Neural progenitor cell (in vitro differentiated cells): ENCODE results near the gene KCNK1. TPM values are rescaled to one million over a fixed set of nuclear protein-coding genes. Genes with fewer than 3 reads are reported as not detected.

Experiments used
- DNase-seq: peaks from one replicate; pipeline ENCODE4 v3.0.0-alpha.2; 2016; ENCODE audit warnings: low spot score
- H2AFZ ChIP-seq: fragments of 200-600 bp; sonication (generic); replicated peaks from 2 replicates; pipeline ENCODE4 v1.6.1; 2016; ENCODE audit warnings: antibody characterized with exemption
- H3F3A ChIP-seq: fragments of 200-600 bp; sonication (generic); 2 replicates; pipeline ENCODE4 v1.6.1; 2016; ENCODE audit warnings: antibody characterized with exemption, low read depth
- H3K27ac ChIP-seq: fragments of 200-600 bp; sonication (generic); 2 replicates; pipeline ENCODE4 v1.5.1; 2016; ENCODE audit warnings: mild to moderate bottlenecking
- H3K27me3 ChIP-seq: fragments of 200-600 bp; sonication (generic); 2 replicates; pipeline ENCODE4 v1.6.1; 2016; ENCODE audit warnings: mild to moderate bottlenecking, moderate library complexity
- H3K36me3 ChIP-seq: fragments of 200-600 bp; sonication (generic); 2 replicates; pipeline ENCODE4 v1.5.1; 2016
- H3K4me1 ChIP-seq: fragments of 200-600 bp; sonication (generic); 2 replicates; pipeline ENCODE4 v1.6.1; 2016; ENCODE audit warnings: mixed run types
- H3K4me2 ChIP-seq: fragments of 200-600 bp; sonication (generic); 2 replicates; pipeline ENCODE4 v1.6.1; 2016
- H3K4me3 ChIP-seq: fragments of 200-600 bp; sonication (generic); 2 replicates; pipeline ENCODE4 v1.5.1; 2016
- H3K79me2 ChIP-seq: fragments of 200-600 bp; sonication (generic); 2 replicates; pipeline ENCODE4 v1.6.1; 2016; ENCODE audit warnings: low read depth
- H3K9ac ChIP-seq: fragments of 200-600 bp; sonication (generic); 2 replicates; pipeline ENCODE4 v1.6.1; 2016
- H3K9me3 ChIP-seq: fragments of 200-600 bp; sonication (generic); 2 replicates; pipeline ENCODE4 v1.5.1; 2016; ENCODE audit warnings: low read depth
- H4K20me1 ChIP-seq: fragments of 200-600 bp; sonication (generic); 2 replicates; pipeline ENCODE4 v1.6.1; 2016; ENCODE audit warnings: low read depth
- H3K27ac Mint-ChIP-seq: 3 replicates; pipeline ENCODE4 v1.8.0; 2021; ENCODE audit warnings: mixed read lengths
- H3K27me3 Mint-ChIP-seq: 2 replicates; pipeline ENCODE4 v1.8.0; 2022; ENCODE audit warnings: low read depth, mild to moderate bottlenecking, inconsistent platforms, moderate library complexity, mixed read lengths; ENCODE audit not compliant: insufficient read depth
- H3K36me3 Mint-ChIP-seq: 3 replicates; pipeline ENCODE4 v1.8.0; 2021; ENCODE audit warnings: mixed read lengths
- H3K4me1 Mint-ChIP-seq: 3 replicates; pipeline ENCODE4 v1.8.0; 2021; ENCODE audit warnings: mixed read lengths
- H3K4me3 Mint-ChIP-seq: 3 replicates; pipeline ENCODE4 v1.8.0; 2021; ENCODE audit warnings: mild to moderate bottlenecking, moderate library complexity, mixed read lengths
- H3K9me3 Mint-ChIP-seq: 3 replicates; pipeline ENCODE4 v1.8.0; 2020; ENCODE audit warnings: mixed read lengths
- EZH2 ChIP-seq: fragments of 200-600 bp; sonication (generic); IDR thresholded peaks from 2 replicates; pipeline ENCODE4 v1.6.1; 2017; ENCODE audit warnings: antibody characterized with exemption, mild to moderate bottlenecking, moderate library complexity
- EZH2phosphoT487 ChIP-seq: fragments of 200-600 bp; sonication (generic); IDR thresholded peaks from 2 replicates; pipeline ENCODE4 v1.6.1; 2017; ENCODE audit warnings: antibody characterized with exemption
- total RNA-seq: library from RNA; depleted of rRNA; stranded (reverse); fragments of >200 nt; gene quantifications from 2 replicates; pipeline ENCODE4 v1.2.3, GENCODE V29; 2015; ENCODE audit warnings: low replicate concordance
- TF ChIP-seq, protein P1 (sequence below): fragments of 200-600 bp; sonication (generic); IDR thresholded peaks from 2 replicates; pipeline ENCODE4 v1.5.1; 2017; ENCODE audit warnings: antibody characterized with exemption, mild to moderate bottlenecking

Gene KCNK1
- total RNA-seq, 1 donor from 2014 or later = 0.11 TPM

DNA sequence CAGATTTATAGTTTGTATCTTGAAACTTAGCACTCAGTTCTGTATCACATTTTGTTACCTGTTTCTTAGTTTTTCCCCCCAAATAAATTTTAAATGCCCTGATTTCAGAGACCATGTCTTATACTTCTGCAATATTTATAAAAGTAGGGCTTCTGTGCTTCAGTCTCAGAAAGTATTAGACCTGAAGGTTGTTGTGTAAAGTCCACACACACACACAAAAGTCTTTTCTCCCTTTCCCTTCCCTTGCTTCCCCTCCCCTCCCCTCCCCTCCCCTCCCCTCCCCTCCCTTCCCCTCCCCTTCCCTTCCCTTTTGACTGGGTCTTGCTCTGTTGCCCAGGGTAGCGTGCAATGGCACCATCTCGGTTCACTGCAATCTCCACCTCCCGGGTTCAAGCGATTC, 41.0 kb upstream of the KCNK1 start:
- no peaks in the 10 kb centered on the region for H4K20me1 ChIP-seq
- no peaks in the 10 kb centered on the region for H3K79me2 ChIP-seq
- H3K27me3 Mint-ChIP-seq = no peaks in the 10 kb centered on the region
- no peak overlapping the region for H3K27ac Mint-ChIP-seq
- no peaks in the 10 kb centered on the region for H3K9me3 ChIP-seq
- H3K4me1 ChIP-seq = no peaks in the 10 kb centered on the region
- no peak overlapping the region for H3K4me3 ChIP-seq
- no peaks in the 10 kb centered on the region for H3F3A ChIP-seq
- H3K27me3 ChIP-seq = no peaks in the 10 kb centered on the region
- H2AFZ ChIP-seq = no peak overlapping the region
- no peaks in the 10 kb centered on the region for H3K36me3 Mint-ChIP-seq
- no peak overlapping the region for H3K9ac ChIP-seq
- H3K36me3 ChIP-seq = no peaks in the 10 kb centered on the region
- no peaks in the 10 kb centered on the region for H3K9me3 Mint-ChIP-seq
- no peaks in the 10 kb centered on the region for H3K4me1 Mint-ChIP-seq
- no peak for DNase-seq
- H3K4me2 ChIP-seq = no peak overlapping the region
- TF ChIP-seq, protein P1, sequence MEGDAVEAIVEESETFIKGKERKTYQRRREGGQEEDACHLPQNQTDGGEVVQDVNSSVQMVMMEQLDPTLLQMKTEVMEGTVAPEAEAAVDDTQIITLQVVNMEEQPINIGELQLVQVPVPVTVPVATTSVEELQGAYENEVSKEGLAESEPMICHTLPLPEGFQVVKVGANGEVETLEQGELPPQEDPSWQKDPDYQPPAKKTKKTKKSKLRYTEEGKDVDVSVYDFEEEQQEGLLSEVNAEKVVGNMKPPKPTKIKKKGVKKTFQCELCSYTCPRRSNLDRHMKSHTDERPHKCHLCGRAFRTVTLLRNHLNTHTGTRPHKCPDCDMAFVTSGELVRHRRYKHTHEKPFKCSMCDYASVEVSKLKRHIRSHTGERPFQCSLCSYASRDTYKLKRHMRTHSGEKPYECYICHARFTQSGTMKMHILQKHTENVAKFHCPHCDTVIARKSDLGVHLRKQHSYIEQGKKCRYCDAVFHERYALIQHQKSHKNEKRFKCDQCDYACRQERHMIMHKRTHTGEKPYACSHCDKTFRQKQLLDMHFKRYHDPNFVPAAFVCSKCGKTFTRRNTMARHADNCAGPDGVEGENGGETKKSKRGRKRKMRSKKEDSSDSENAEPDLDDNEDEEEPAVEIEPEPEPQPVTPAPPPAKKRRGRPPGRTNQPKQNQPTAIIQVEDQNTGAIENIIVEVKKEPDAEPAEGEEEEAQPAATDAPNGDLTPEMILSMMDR = no peak
- H3K4me3 Mint-ChIP-seq = no peak overlapping the region
- H3K27ac ChIP-seq = no peak overlapping the region

DNA sequence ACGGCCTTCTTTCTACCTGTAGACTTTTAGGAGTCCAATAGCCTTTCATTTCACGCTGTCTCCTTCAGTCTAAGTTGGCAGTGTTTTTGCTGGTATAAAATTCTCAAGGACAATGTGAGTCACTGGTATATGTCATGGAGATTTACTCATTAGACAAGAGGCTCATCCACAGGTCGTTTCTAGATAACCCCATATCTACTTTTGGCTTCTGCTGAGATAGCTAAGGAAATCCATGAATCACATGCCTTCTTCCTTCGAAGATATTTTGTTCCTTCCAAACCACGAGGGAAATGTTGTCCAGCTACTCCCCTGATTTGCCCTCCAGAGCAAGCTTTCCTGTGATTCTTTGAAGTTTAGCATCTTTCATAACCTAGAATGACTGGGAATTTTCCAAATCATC, 38.5 kb upstream of the KCNK1 start:
- H2AFZ ChIP-seq = no peak overlapping the region
- TF ChIP-seq, protein P1 = no peak
- no peak for TF ChIP-seq EZH2phosphoT487
- TF ChIP-seq EZH2 = no peak
- no peak overlapping the region for H3K4me3 Mint-ChIP-seq
- H3K9me3 ChIP-seq = no peaks in the 10 kb centered on the region
- H3K4me3 ChIP-seq = no peak overlapping the region
- no peak overlapping the region for H3K27ac ChIP-seq
- H3K79me2 ChIP-seq = no peaks in the 10 kb centered on the region
- H3K27ac Mint-ChIP-seq = no peak overlapping the region
- peaks cover 4% of the 10 kb centered on the region for H3K9me3 Mint-ChIP-seq
- no peak overlapping the region for H3K9ac ChIP-seq
- no peaks in the 10 kb centered on the region for H3K27me3 Mint-ChIP-seq
- no peaks in the 10 kb centered on the region for H3K36me3 Mint-ChIP-seq
- H3K4me2 ChIP-seq = no peak overlapping the region
- H4K20me1 ChIP-seq = no peaks in the 10 kb centered on the region
- H3K36me3 ChIP-seq = no peaks in the 10 kb centered on the region
- no peaks in the 10 kb centered on the region for H3F3A ChIP-seq
- H3K27me3 ChIP-seq = no peaks in the 10 kb centered on the region
- H3K4me1 Mint-ChIP-seq = no peaks in the 10 kb centered on the region
- H3K4me1 ChIP-seq = no peaks in the 10 kb centered on the region
- no peak for DNase-seq

DNA sequence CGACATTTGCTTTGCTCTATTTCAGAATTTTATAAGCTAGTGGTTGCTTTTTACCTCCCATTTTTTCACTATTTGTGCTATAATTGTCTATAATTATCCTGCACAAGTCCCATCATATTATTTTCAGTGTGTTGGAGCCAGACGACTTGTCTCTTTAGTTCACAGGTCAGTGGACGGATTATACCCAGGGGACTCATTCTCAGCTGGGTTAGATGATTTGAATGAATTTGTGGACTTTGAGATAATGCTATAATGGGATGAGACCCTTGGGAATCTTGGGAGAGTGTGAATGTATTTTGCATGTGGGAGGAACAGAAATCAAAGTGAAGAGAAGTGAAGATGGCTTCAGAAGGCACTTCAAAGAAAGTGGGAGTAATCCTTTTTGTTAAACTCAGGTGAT, 31.5 kb upstream of the KCNK1 start:
- no peak overlapping the region for H2AFZ ChIP-seq
- TF ChIP-seq EZH2phosphoT487 (no peak), EZH2 (no peak)
- TF ChIP-seq, protein P1 = no peak
- peaks cover 4% of the 10 kb centered on the region for H3K9me3 Mint-ChIP-seq
- no peaks in the 10 kb centered on the region for H3K4me1 ChIP-seq
- no peak overlapping the region for H3K4me3 ChIP-seq
- H3K27ac Mint-ChIP-seq = no peak overlapping the region
- no peak for DNase-seq
- H4K20me1 ChIP-seq = no peaks in the 10 kb centered on the region
- H3K27me3 Mint-ChIP-seq = no peaks in the 10 kb centered on the region
- no peaks in the 10 kb centered on the region for H3K36me3 ChIP-seq
- H3K27ac ChIP-seq = no peak overlapping the region
- H3K4me3 Mint-ChIP-seq = no peak overlapping the region
- H3K27me3 ChIP-seq = no peaks in the 10 kb centered on the region
- H3K79me2 ChIP-seq = no peaks in the 10 kb centered on the region
- H3K4me2 ChIP-seq = no peak overlapping the region
- no peaks in the 10 kb centered on the region for H3K36me3 Mint-ChIP-seq
- peaks cover 5% of the 10 kb centered on the region for H3F3A ChIP-seq
- H3K9ac ChIP-seq = no peak overlapping the region
- H3K4me1 Mint-ChIP-seq = peaks cover 3% of the 10 kb centered on the region
- H3K9me3 ChIP-seq = no peaks in the 10 kb centered on the region

DNA sequence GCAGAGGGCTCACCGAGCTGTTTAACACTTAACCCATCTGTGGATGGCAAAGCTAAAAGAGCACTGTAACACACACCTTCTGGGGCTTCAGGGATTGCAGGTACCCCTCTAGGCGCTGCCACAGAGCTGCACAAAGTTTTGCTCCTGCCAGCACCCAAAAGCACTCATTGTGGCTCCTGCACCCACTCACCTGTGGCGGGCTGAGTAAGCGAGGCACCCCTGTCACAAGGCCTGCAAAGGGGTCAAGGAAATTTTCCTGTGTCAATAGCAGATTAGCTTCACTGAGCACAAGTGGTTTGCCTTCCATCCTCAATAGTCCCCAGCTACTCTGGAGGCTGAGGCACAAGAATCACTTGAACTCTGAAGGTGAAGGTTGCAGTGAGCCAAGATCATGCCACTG, 29.5 kb upstream of the KCNK1 start:
- TF ChIP-seq, protein P1 = no peak
- TF ChIP-seq EZH2 = no peak
- TF ChIP-seq EZH2phosphoT487 = no peak
- Histone ChIP-seq H3K27me3 (no peaks in the 10 kb centered on the region), H3K9me3 (no peaks in the 10 kb centered on the region), H3K9ac (no peak overlapping the region), H3K36me3 (no peaks in the 10 kb centered on the region), H3K4me3 (no peak overlapping the region), H3K4me2 (no peak overlapping the region), H4K20me1 (no peaks in the 10 kb centered on the region), H3K4me1 (peaks cover 10% of the 10 kb centered on the region), H3K27ac (no peak overlapping the region), H3F3A (peaks cover 25% of the 10 kb centered on the region), H2AFZ (no peak overlapping the region), H3K79me2 (no peaks in the 10 kb centered on the region)
- Mint-ChIP-seq H3K36me3 (no peaks in the 10 kb centered on the region), H3K4me3 (no peak overlapping the region), H3K9me3 (peaks cover 3% of the 10 kb centered on the region), H3K4me1 (peaks cover 8% of the 10 kb centered on the region), H3K27me3 (no peaks in the 10 kb centered on the region), H3K27ac (no peak overlapping the region)
- DNase-seq = no peak
